GM13976 (cell line): Measurements from ENCODE around the gene PRDX2.

Experiments used
- DNase-seq: peaks from one replicate; pipeline ENCODE4 v3.0.0; 2012; ENCODE audit warnings: low spot score
- in situ Hi-C: fragments of 300-500 bp; cut with MboI; formaldehyde crosslinking; loops from one replicate; pipeline ENCODE4 v1.12.0; 2022; ENCODE audit warnings: low sequenced_read_pairs, mixed read lengths, inconsistent platforms; ENCODE audit not compliant: unreplicated experiment
- TF ChIP-seq, protein P1 (sequence below): IDR thresholded peaks from 2 replicates; pipeline ENCODE4 v1.5.1; 2012; ENCODE audit warnings: borderline replicate concordance, mild to moderate bottlenecking; ENCODE audit not compliant: insufficient read depth; ENCODE audit errors: extremely low read depth, missing control alignments, control extremely low read depth

PRDX2 gene

DNA sequence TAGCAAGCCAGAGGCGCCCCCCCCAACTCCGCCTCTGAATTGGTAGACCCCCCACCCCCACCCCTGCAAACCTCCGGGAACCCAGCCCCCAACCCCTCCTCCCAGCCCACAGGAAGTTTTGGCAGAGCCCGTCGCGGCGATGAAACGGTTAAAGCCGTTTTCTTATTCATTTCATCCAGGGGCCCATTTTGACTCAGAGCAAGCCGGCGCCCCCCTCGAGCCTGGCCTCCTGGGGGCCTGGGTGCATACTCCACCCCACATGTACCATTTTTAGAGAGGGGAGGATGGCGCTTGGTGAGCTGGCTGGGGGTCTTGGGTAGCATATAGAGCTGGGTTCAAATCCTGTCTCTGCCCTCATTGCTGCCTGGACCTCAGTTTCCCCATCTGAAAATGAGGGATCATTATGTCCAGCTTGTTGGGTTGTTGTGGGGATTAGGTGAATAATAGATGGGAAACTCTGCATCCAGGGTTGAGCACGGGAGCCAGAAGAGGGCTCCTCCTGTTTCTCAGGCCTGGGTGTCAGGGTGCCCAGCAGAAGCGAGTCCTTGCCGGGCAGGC is 18.2 kb downstream of the PRDX2 start:
- no peak for DNase-seq

DNA sequence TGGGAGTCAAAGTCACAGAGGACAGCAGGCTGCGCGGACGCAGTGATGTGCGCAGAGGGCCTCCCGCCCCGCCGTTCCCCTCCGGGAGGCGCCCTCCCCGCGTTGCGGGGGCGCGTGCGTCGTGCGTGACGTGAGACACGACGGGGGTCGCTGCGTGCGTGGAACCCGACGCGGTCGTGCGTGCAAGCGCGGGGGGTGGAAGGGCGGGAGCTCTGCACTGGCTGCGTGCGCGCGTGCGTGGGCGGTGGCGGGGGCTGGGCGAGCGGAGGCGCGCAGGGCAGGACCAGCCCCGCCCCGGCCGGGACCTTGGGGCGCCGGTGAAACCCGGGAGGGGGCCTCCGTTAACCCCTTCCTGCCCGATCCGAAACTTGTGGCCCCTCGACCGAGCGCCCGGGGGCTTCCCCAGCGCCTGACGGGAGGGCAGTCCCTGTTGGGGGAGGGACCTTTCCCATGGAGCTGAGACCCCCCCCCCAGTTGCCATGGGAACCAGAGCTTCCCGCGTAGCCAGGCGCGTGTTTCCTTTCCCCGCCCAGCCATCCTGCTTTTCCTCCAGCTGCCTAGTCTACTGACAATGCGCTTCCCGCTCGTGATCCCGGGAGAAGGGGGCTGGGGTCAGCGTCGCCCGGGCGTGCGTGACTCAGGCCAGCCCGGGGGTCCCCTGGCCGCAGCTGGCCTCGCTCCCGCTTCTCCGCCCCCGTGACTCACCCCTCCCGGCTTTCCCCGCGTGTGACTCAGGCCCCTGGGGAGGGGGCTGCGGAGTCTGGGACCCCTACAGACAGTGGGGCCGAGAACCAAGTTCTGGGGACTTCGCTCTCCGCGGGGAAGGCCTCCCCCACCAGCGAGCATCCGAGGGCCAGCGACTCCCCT is 18.9 kb downstream of the PRDX2 start:
- in situ Hi-C loops = no loop called here
- peak; percentile 85 for DNase-seq
- TF ChIP-seq, protein P1, sequence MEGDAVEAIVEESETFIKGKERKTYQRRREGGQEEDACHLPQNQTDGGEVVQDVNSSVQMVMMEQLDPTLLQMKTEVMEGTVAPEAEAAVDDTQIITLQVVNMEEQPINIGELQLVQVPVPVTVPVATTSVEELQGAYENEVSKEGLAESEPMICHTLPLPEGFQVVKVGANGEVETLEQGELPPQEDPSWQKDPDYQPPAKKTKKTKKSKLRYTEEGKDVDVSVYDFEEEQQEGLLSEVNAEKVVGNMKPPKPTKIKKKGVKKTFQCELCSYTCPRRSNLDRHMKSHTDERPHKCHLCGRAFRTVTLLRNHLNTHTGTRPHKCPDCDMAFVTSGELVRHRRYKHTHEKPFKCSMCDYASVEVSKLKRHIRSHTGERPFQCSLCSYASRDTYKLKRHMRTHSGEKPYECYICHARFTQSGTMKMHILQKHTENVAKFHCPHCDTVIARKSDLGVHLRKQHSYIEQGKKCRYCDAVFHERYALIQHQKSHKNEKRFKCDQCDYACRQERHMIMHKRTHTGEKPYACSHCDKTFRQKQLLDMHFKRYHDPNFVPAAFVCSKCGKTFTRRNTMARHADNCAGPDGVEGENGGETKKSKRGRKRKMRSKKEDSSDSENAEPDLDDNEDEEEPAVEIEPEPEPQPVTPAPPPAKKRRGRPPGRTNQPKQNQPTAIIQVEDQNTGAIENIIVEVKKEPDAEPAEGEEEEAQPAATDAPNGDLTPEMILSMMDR = no peak

More for the DNA sequence above, 18.2 kb downstream of the PRDX2 start:
- in situ Hi-C loops = no loop called here
- TF ChIP-seq, protein P1 = no peak

DNA sequence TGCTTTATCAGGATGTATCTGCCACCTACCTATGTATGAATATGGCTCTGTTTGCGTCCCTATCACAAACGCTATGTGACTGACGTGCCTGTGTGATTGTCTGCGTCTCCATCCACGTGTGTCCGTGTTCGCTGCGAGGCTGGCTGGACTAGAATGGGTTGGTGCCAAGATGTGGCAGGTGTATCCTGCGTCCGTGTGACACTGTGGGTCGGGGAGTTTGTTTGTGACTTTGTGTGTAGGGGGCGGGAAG is 19.5 kb downstream of the PRDX2 start:
- in situ Hi-C loops = no loop called here
- no peak for DNase-seq
- TF ChIP-seq, protein P1 = no peak

DNA sequence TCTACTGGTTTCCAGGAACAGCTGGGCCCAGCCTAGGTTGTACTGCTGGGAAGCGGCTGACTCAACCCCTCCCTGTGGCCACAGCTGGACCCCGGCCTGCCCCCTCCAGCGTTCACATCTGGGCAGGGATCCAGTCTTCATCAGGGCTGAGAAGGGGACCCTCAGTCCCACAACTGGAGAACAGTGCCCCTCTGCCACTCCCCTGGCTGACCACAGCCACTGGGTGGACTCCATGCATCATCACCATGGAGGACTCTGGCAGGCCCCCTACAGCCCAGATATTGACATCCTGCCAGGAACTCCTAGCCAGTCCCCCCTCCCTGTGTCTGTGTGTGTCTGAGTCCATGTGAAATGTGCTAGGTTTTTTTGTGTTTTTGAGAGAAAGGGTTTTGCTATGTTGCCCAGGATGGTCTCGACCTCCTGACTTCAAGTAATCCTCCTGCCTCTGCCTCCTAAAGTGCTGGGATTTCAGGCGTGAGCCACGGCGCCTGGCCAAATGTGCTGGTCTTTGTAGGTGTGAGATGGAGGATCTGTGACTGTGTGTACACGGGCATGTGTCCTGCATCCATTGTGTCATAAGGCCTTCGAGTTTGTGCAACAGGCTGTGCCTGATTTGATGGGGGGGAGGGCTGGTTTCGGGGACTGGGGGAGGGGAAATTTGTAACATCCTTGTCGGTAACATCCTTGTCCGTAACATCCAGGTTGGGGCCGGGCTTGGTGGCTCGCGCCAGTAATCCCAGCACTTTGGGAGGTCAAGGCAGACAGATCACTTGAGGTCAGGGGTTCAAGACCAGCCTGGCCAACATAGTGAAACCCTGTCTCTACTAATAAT is 22.2 kb downstream of the PRDX2 start:
- in situ Hi-C loops = no loop called here
- DNase-seq = no peak
- TF ChIP-seq, protein P1 = peak; percentile 12

DNA sequence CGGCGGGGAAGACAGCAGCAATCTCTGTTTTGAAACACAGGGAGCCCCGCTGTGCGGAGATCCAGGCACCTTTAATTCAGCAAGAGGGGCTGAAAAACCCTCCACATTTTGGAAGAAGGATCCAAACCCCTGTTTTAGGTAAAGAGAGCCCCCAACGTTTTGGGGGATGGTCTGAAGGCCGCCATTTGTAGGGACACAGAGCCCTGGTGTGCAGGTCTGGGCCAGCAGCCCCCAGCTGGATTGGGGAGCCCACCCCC is 22.8 kb downstream of the PRDX2 start:
- TF ChIP-seq, protein P1 = no peak
- DNase-seq = no peak
- in situ Hi-C loops = no loop called here

DNA sequence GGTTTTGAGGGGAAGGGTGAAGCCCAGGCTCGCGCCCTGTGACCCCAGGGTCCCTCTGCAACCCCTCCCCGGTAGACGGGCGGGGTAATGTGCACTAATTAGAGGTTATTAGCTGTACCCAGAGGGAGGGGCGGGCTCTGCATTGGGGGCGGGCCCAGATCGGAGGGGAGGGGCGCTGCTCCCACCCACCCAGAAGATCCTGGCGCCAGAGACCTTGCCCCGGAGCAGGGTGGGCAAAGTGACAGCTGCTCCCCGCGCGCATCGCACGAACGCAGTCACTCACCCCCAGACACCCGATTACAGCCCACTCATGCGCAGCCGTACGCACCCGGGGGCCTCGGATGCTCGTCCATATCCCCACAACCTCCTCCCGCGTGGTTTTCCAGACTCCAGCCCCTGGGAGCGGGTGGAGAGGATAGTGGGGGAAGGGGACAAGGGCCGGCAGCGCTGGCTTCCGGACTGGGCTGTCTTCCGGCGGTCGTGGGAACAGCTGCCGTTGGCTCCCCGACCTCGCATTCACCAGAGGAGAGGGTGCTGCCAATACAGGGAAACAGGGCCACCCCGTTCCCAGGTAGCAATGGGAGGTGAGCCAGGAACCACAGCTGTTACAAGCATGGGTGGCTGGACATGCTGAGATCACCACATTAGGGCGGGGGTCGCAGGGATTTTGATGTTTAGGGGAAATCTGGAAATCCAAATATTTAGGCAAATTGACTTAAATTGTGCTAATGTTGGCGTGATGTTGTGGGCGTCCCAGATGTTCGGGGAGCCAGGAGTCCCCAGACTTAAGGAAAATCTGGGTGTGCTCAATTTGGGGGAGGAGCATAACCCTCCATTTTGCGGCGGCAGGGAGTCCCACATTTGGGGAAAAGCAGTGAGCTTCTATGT is 23.3 kb downstream of the PRDX2 start:
- TF ChIP-seq, protein P1 = no peak
- DNase-seq = peak; percentile 70
- in situ Hi-C loops = no loop called here
